Erythroblast (primary cell): ENCODE results near the gene ZNF236.
"Not testable (repeated sequence)": the region's sequence is repeated elsewhere in the genome, so short reads cannot be mapped to it uniquely, and the experiment has no call there.

Experiments used
- DNase-seq, 2 experiments: peaks; one replicate each; lab custom pipeline; 2025; lab: John Stamatoyannopoulos, UW
- GATA1 ChIP-seq: IDR thresholded peaks from 2 replicates; pipeline ENCODE4 v1.6.1; 2011; ENCODE audit warnings: low read depth, mild to moderate bottlenecking, control low read depth, low read length, moderate library complexity
- POLR2A ChIP-seq: IDR thresholded peaks from 2 replicates; pipeline ENCODE4 v1.6.1; 2011; ENCODE audit warnings: mild to moderate bottlenecking, low read length

The ZNF236 gene

DNA sequence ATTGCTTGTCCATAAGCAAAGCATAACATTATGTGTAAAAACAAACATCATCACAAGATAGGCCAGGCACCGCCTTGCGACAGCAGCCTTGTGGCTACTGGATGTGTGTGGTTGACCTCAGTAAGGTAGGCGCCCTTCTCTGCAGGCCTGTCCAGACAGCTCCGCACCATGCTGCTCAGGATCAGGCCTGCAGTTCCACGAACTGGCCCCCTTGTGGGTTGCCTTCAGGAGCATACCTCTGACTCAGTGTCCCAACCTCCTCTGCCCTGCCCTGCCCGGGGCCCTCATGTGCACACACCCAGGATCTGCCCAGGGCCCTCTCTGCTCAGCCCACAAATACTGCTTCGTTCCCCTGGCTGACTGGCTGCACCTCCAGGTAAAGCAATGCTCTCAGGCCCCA lies 16.1 kb upstream of the ZNF236 start:
- TF ChIP-seq POLR2A (no peak), GATA1 (no peak)
- no peak for DNase-seq

DNA sequence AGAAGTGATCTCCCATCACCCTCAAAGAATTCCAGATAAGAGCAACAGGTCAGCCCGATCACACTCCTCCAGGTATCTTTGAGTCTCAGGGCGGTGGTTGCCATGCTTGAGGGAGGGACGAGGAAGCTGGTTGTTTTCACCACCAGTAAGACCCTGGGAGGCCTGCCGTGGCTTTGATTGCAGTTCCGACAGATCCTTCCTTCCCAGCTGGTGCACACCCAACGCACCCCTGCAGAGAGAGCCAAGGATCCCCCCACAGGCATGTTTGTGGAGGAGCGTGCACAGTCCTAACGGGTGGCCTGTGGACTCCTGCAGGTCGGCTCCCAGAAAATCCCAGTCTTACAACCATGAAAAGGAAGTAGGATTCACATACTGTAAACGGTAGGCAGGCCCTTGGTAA lies 13.8 kb upstream of the ZNF236 start:
- TF ChIP-seq GATA1 (no peak), POLR2A (no peak)
- DNase-seq = no peak

DNA sequence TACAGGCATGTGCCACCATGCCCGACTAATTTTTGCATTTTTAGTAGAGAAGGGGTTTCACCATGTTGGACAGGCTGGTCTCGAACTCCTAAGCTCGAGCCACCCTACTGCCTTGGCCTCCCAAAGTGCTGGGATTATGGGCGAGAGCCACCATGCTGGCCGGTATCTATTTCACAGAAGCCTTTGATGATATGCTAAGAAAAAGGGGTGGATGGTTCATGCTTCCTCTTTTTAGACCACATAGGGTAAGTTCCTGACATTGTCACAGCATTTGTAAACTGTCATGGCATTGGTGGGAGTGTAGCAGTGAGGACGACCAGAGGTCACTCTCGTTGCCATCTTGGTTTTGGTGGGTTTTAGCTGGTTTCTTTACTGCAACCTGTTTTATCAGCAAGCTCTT lies 10.8 kb upstream of the ZNF236 start:
- not testable (repeated sequence) for DNase-seq

DNA sequence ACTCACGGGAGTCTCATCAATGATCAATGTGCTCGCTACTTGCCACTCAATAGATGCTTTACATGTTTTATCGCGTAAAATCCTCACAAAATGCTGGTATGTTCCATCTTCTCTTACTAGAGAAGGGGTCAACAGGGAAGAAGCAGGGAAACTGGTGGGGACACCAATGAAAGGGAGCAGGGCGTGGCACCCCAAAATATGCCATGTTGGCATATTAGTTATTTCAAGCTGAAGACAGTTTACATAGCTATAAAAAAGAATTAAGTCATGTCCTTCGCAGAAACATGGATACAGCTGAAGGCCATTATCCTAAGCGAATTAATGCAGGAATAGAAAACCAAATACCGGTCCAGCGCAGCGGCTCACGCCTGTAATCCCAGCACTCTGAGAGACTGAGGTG lies 8.1 kb upstream of the ZNF236 start:
- TF ChIP-seq GATA1 (no peak), POLR2A (no peak)
- no peak for DNase-seq

DNA sequence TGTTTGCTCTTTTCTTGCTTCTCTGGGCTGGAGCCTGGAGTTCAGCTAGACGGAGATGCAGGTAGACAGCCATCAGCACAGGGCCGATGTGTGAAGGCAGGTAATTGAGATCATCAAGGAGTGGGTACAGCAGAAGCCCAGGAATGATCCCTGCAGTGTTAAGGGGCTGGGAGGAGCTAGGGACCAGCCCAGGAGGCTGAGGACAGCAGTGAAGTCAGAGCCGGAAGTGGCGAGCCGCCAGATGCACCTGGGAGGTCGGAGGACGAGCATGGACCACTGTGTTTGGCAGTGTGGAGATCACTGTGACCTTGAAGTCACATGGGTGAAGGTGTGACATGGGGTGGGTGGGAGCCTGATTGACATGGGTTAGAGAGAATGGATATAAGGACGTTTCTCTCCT lies 6.2 kb upstream of the ZNF236 start:
- no peak for TF ChIP-seq GATA1
- no peak for TF ChIP-seq POLR2A
- no peak for DNase-seq

DNA sequence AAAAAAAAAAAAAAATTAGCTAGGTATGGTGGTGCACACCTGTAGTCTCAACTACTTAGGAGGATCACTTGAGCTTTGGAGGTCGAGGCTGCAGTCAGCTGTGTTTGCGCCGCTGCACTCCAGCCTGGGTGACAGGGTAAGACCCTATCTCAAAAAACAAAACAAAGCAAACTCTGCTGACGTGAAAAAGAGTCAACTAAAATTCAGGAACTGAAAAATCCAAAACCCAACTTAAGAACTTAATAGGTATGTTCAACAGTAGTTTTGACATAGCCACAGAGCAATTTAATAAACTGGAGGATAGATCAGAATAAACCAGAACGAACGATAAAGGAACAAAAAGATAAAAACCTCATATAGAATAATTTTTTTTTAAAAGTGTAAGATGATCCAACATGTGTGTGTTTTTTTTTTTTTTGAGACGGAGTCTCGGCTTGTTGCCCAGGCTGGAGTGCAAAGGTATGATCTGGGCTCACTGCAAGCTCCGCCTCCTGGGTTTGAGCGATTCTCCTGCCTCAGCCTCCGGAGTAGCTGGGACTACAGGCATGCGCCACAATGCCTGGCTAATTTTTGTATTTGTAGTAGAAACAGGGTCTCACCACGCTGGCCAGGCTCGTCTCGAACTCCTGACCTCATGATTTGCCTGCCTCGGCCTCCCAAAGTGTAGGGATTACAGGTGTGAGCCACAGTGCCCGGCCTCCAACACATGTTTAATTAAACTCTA lies 4.3 kb upstream of the ZNF236 start:
- TF ChIP-seq POLR2A (no peak), GATA1 (no peak)
- DNase-seq = no peak

DNA sequence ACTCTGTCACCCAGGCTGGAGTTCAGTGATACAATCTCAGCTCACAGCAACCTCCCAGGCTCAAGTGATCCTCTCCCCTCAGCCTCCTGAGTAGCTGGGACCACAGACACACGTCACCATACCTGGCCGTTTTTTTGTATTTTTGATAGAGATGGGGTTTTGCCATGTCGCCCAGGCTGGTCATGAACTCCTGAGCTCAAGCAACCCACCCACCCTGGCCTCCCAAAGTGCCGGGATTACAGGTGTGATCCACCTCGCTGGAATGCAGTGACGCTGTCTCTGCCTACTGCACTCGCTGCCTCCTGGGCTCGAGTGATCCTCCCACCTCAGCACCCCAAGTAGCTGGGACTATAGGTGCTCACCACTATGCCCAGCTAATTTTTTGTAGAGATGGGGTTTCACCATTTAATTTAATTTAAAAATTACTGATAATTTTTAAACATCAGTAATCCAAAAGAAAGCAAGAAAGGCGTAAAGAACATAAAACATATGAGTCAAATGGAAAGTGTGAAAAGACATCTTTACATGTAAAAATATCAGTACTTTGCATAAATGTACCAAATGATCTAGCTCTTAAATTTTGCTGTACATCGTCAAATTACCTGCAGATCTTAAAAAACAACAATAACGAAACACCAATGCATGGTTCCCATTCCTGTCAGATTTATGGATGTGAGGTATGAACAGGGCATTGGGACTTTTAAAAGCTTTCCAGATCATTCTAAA lies 2.8 kb upstream of the ZNF236 start:
- TF ChIP-seq POLR2A (no peak), GATA1 (no peak)
- DNase-seq = no peak

DNA sequence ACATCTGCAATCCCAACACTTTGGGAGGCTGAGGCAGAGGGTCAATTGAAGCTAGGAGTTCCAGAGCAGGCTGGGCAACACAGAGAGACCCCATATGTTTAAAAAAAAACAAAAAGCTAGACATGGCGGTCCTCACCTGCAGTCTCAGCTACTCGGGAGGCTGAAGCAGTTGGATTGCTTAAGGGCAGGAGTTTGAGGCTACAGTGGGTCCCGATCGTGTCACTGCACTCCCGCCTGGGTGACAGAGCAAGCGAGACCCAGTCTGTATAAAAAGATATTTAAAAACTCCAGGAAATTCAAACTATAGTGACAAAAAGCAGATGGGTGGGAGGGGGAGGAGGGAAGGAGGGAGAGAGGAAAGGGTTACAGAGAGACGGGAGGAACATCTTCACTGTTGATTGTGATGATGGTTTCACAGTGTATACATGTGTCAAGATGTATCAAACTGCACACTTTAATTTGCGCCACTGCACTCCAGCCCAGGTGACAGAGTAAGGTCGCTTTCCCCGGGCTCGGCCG lies 942 bp upstream of the ZNF236 start:
- peak; percentile 64 to 77 for DNase-seq
- TF ChIP-seq GATA1 = no peak
- TF ChIP-seq POLR2A = no peak

DNA sequence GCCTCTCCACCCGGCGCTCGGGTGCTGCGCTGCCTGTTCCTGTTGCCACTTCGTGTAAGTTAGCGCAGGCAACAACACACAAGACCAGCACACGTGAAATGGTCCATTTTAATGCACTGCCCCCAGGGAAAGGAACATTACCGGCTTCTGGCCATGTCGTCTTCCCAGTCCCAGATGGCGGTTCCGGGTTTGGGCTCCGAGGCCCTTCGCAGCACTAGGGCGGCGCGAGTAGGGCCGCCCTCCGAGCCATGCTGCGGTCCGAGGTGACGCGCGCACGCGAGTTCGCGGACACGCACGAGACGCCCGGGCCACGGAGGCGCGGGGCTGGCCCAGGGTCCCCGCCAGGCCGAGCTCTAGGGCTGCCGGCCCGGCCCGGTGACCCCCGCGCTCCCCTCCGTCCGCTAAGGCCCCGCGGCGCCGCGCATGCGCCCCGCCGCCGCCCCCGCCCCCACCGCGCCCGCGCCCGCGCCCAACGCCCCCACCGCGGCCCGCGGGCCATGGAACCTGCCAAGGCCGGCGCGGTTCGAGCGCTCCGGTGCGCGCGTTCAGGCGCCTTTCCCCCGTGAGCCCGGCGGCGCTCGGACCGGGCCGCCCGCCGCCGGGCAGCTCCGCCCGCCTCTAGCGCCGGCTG lies 367 bp upstream of the ZNF236 start:
- TF ChIP-seq POLR2A = peak; percentile 74
- TF ChIP-seq GATA1 = no peak
- peak; percentile 87 to 92 for DNase-seq

DNA sequence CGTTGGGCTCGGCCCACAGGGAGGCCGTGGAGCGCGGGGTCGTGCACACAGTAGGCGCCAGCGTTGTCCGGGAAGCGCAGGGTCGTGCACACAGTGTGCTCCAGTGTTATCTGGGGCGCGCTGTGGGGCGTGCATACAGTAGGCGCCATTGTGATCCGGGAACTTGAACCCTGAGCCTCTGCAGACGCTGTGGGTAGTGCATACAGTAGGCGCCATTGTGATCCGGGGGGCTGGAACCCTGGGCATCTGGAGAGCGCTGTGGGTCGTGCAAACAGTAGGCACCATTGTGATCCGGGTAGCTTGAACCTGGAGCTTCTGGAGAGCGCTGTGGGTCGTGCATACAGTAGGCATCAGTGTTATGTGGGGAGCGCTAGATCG lies 793 bp downstream of the ZNF236 start:
- no peak for DNase-seq

DNA sequence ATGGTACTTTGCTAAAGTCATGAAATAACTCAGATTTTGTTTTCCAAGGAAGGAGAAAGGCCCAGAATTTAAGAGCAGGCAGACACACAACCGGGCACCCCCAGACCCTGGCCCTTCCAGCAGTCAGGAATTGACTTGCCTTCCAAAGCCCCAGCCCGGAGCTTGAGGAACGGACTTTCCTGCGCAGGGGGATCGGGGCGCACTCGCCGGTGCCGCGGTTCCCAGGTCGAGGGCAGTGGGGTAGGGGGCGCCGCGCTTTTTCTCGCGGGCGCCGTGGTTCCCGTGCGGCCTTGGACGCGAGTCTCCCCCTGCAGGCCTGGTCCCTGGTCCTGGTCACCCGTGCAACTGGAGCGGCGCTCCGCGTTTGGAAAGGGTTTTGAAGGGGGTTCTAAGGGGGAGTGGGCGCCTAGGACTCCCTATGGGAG lies 1.2 kb downstream of the ZNF236 start:
- no peak for TF ChIP-seq GATA1
- TF ChIP-seq POLR2A = no peak
- DNase-seq = peak; percentile 60 to 64

More for the DNA sequence above, 793 bp downstream of the ZNF236 start:
- TF ChIP-seq POLR2A (no peak), GATA1 (no peak)

DNA sequence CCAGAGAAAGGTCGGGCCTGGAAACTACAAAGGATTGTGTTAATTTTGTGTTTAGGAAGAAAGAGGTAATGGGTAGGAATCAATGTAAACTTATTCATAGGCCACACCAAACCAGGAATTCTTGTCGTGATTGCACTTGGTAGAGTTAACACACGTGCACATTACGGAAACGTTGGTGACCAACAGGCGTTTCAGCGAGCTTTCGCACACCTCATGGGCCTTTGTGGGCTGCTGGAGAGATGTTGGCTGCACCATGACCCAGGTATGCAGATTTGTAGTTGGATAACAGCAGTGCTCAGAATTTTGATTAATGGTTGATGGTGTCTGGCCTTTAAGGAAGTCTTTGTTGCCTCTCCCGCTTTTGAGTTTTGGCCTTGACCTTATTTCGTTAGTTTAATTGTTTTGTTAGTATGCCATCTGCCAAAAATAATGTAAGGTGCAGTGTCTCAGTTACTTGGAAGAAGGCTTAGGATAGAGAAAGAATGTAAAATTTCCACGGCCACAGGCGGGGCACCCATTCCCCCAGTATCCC lies 1.9 kb downstream of the ZNF236 start:
- TF ChIP-seq GATA1 (no peak), POLR2A (no peak)

DNA sequence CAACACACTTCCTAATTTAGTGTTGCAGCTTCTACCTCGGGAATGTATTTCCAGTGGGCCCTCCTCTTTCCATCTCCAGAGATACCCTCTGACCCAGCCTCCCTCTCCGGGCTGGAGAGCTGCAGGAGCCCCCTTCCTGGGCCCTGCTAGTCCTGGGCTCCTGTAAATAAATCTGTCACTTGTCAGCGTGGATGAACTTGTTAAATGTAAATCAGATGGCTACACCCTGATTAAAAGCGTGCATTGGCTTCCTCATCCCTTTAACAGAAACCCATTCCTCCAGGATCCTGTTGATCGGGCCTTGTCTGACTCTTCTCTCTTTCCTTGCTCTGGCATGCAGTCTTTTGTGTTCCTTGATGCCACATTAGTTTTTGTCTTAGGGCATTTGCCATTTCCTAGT lies 2.4 kb downstream of the ZNF236 start:
- TF ChIP-seq POLR2A = no peak
- no peak for TF ChIP-seq GATA1
- DNase-seq = no peak

More for the DNA sequence above, 1.9 kb downstream of the ZNF236 start:
- DNase-seq = no peak
